Peyer's patch (tissue), 4 donors: Measurements from ENCODE around the gene FOXA3. TPM values are rescaled to one million over a fixed set of nuclear protein-coding genes. Genes with fewer than 3 reads are reported as not detected.
"Not testable (repeated sequence)": the region's sequence is repeated elsewhere in the genome, so short reads cannot be mapped to it uniquely, and the experiment has no call there.

Source experiments
- DNase-seq, 3 donors: peaks; one replicate each; pipeline ENCODE4 v3.0.0-alpha.2; 2017 to 2019
- H3K27ac ChIP-seq, 4 donors: fragments of 200-600 bp; sonication (generic); one replicate each; pipeline ENCODE4 v1.5.1; 2016 to 2019
- H3K27me3 ChIP-seq, 2 donors: fragments of 200-600 bp; sonication (generic); one replicate each; pipeline ENCODE4 v1.5.1; 2019
- H3K36me3 ChIP-seq, 3 donors: fragments of 200-600 bp; sonication (generic); one replicate each; pipeline ENCODE4 v1.5.1; 2016 to 2019
- H3K4me1 ChIP-seq, 4 donors: fragments of 200-600 bp; sonication (generic); one replicate each; pipeline ENCODE4 v1.5.1; 2016 to 2019
- H3K4me3 ChIP-seq, 4 donors: fragments of 200-600 bp; sonication (generic); 1 replicate in 3 of 4; 2 replicates in 1 of 4; pipeline ENCODE4 v1.5.1; 2016 to 2019; ENCODE audit warnings: mild to moderate bottlenecking in 1 of 4
- H3K9me3 ChIP-seq, 4 donors: fragments of 200-600 bp; sonication (generic); one replicate each; pipeline ENCODE4 v1.5.1; 2016 to 2019; ENCODE audit warnings: mild to moderate bottlenecking in 1 of 4
- POLR2A ChIP-seq, 2 donors: fragments of 450-650 bp; IDR thresholded peaks; one replicate each; pipeline ENCODE4 v1.5.1; 2017; ENCODE audit warnings: antibody characterized with exemption in 2 of 2, mild to moderate bottlenecking in 2 of 2, moderate library complexity in 2 of 2
- total RNA-seq, 4 donors: library from RNA; depleted of rRNA; stranded (reverse); fragments of >200 nt; gene quantifications; one replicate each; pipeline ENCODE4 v1.1.0, GENCODE V29; 2016
- TF ChIP-seq, protein P1 (sequence below), 6 experiments: fragments of 450-650 bp in 4 of 6; fragments of 200-600 bp in 2 of 6; sonication (generic) in 1 of 6; IDR thresholded peaks; one replicate each; pipeline ENCODE4 v1.5.1; 2017 to 2019; ENCODE audit warnings: antibody characterized with exemption in 6 of 6, mild to moderate bottlenecking in 3 of 6, moderate library complexity in 1 of 6

FOXA3 gene
- total RNA-seq, 4 donors from 2014 or later: 9.1 to 17.0 (median 10.6) TPM

DNA sequence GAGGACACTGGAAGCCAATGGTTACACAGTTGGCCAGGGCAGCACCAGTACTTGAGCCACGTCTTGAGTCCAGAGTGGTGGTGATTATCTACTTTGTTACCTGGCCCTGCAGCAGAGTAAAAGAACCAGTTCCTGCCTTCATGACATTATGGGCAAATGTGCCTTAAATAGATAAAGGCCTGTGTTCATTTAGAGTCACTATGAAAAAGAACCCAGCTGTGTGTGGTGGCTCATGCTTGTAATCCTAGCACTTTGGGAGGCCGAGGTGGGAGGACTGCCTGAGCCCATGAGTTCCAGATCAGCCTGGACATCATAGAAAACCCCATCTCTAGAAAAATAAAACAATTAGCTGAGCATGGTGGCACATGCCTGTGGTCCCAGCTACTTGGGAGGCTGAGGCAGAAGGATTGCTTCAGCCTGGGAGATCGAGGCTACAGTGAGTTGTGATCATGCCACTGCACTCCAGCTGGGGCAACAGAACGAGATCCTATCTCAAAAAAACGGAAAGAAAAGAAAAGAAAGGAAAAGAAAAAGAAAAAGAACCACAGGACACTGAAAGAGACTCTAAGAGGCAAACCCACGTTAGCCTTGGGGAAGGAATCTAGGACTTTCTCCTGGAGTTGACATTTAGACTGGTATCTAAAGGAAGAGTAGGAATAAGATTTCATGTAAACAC is 25.2 kb downstream of the FOXA3 start:
- Histone ChIP-seq H3K9me3 (no peaks in the 10 kb centered on the region), H3K27me3 (no peaks in the 10 kb centered on the region), H3K4me3 (no peak overlapping the region), H3K27ac (no peak overlapping the region), H3K36me3 (peaks cover 0 to 3% (median 0%) of the 10 kb centered on the region in 3 donors), H3K4me1 (peaks cover 4 to 15% (median 10%) of the 10 kb centered on the region in 4 donors)
- no peak for DNase-seq
- TF ChIP-seq, protein P1, sequence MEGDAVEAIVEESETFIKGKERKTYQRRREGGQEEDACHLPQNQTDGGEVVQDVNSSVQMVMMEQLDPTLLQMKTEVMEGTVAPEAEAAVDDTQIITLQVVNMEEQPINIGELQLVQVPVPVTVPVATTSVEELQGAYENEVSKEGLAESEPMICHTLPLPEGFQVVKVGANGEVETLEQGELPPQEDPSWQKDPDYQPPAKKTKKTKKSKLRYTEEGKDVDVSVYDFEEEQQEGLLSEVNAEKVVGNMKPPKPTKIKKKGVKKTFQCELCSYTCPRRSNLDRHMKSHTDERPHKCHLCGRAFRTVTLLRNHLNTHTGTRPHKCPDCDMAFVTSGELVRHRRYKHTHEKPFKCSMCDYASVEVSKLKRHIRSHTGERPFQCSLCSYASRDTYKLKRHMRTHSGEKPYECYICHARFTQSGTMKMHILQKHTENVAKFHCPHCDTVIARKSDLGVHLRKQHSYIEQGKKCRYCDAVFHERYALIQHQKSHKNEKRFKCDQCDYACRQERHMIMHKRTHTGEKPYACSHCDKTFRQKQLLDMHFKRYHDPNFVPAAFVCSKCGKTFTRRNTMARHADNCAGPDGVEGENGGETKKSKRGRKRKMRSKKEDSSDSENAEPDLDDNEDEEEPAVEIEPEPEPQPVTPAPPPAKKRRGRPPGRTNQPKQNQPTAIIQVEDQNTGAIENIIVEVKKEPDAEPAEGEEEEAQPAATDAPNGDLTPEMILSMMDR (IDR thresholded peaks at IDR 0.05): no peak
- no peak for TF ChIP-seq POLR2A (IDR thresholded peaks at IDR 0.05)

DNA sequence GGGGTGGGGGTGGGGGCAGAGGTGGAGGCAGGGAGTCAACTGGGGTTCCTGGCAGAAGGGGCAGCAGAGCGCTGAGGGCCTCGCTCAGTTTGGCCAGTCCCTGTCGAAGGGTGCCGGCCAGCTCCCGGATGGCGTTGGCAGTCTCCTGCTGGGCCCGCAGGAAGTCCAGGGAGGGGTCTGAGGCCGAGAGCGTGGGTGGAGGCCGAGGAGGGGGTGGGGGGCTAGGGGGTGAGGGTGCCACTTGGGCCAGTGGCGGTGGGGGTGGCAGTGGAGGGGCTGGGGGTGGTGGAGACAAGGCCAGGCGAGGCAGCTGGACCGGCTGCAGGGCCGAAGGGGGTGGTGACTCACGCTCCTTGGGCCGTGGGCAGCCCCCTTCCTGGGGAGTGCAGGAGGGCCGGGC is 26.8 kb downstream of the FOXA3 start:
- H3K4me1 ChIP-seq: peaks cover 0 to 4% (median 2%) of the 10 kb centered on the region in 4 donors
- DNase-seq: no peak
- no peak for TF ChIP-seq POLR2A (IDR thresholded peaks at IDR 0.05)
- TF ChIP-seq, protein P1 (IDR thresholded peaks at IDR 0.05): no peak

DNA sequence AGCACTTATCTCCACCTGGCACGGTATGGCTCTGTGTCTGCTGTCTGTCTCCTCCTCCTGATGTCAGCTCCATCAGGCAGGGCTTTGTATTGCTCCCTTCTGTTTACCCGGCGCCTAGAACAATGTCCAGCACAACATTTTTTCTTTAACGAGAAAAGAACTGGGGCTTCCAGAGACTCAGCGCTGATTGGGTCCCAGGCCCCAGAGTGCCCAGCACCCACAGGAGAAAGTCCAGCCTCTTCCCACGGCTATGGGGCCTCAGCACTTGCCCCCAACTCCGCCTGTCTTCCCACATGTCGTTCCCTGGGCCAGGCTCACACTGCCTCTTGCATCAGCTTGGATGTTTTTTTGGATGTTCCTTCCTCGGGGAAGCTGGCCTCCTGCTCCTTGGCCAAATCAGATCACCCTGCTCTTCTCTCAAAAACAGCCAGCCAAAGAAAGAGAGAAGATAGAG is 31.4 kb downstream of the FOXA3 start:
- peaks cover 0 to 24% (median 0%) of the 10 kb centered on the region in 3 donors for H3K36me3 ChIP-seq
- H3K4me1 ChIP-seq: no peaks in the 10 kb centered on the region
- H3K4me3 ChIP-seq: no peak overlapping the region
- no peaks in the 10 kb centered on the region for H3K27me3 ChIP-seq
- no peak overlapping the region for H3K27ac ChIP-seq
- no peak for TF ChIP-seq POLR2A (IDR thresholded peaks at IDR 0.05)
- TF ChIP-seq, protein P1 (IDR thresholded peaks at IDR 0.05): no peak
- DNase-seq: no peak
- H3K9me3 ChIP-seq: no peaks in the 10 kb centered on the region

More for the DNA sequence above, 26.8 kb downstream of the FOXA3 start:
- no peak overlapping the region for H3K4me3 ChIP-seq
- no peaks in the 10 kb centered on the region for H3K9me3 ChIP-seq
- H3K36me3 ChIP-seq: peaks cover 0 to 5% (median 0%) of the 10 kb centered on the region in 3 donors
- H3K27ac ChIP-seq: no peak overlapping the region
- H3K27me3 ChIP-seq: no peaks in the 10 kb centered on the region

DNA sequence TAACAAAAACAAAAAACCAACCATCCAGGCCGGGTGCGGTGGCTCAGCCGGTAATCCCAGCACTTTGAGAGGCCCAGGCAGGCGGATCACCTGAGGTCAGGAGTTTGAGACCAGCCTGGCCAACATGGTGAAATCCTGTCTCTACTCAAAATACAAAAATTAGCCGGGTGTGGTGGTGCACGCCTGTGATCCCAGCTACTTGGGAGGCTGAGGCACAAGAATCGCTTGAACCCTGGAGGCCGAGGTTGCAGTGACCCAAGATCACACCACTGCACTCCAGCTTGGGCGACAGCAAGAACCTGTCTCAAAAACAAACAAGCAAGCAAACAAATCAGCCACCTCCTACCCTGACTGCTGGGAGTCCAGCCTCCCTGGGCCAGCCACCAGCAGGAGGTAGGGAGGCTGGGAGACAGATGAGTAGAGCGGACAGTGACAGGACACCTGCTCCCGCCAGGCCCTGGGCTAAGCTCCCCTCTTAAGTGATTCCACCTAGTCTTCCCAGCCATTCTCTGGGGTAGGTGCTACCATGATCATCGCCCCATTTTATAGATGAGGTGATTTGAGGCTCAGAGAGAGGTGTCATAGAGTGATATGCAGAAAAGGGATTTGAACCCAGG is 32.0 kb downstream of the FOXA3 start:
- peaks cover 0 to 24% (median 0%) of the 10 kb centered on the region in 3 donors for H3K36me3 ChIP-seq
- not testable (repeated sequence) for H3K27me3 ChIP-seq, DNase-seq, H3K4me1 ChIP-seq, H3K27ac ChIP-seq, H3K4me3 ChIP-seq, H3K9me3 ChIP-seq

DNA sequence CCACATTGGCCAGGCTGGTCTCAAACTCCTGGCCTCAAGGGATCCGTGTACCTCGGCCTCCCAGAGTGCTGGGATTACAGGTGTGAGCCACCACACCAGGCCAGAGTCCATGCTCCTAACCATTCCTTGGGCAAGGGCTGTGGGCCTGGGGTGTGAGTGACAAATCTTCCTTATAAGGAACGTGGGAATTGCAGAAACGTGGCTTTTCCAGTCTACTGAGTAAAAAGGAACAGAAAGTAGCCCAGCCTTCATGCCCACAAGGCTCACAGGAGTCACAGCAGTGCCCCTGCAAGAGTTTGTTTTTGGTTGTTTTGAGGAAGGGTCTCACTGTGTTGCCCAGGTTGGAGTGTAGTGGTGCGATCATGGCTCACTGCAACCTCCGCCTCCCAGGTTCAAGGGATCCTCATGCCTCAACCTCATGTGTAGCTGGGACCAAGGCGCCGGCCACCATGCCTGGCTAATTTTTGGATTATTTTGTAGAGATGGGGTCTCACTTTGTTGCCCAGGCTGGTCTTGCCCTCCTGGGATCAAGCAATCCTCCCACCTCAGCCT is 33.2 kb downstream of the FOXA3 start:
- TF ChIP-seq POLR2A (IDR thresholded peaks at IDR 0.05): no peak
- TF ChIP-seq, protein P1 (IDR thresholded peaks at IDR 0.05): no peak
- Histone ChIP-seq H3K27ac (no peak overlapping the region), H3K4me1 (peaks cover 0 to 12% (median 5%) of the 10 kb centered on the region in 4 donors), H3K9me3 (no peaks in the 10 kb centered on the region), H3K36me3 (peaks cover 0 to 24% (median 0%) of the 10 kb centered on the region in 3 donors), H3K27me3 (no peaks in the 10 kb centered on the region), H3K4me3 (no peak overlapping the region)
- no peak for DNase-seq

DNA sequence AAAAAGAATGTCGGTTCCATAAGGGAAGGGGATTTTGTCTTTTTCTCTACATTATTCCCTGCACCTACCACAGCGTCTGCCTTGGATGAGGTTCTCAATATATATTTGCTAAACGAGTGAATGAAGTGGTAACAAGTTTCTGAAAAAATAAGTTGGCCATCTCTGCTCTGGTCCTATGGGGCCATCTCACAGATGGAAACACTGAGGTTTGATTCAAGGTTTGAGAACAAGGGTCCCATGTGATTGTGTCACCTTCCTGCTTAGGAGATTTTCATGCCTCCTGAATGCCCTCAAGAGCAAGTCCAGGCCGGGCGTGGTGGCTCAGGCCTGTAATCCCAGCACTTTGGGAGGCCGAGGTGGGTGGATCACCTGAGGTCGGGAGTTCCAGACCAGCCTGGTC is 35.1 kb downstream of the FOXA3 start:
- no peak overlapping the region for H3K4me3 ChIP-seq
- no peak overlapping the region for H3K27ac ChIP-seq
- no peaks in the 10 kb centered on the region for H3K27me3 ChIP-seq
- no peaks in the 10 kb centered on the region for H3K9me3 ChIP-seq
- TF ChIP-seq POLR2A (IDR thresholded peaks at IDR 0.05): no peak
- TF ChIP-seq, protein P1 (IDR thresholded peaks at IDR 0.05): no peak
- H3K36me3 ChIP-seq: peaks cover 0 to 24% (median 0%) of the 10 kb centered on the region in 3 donors
- peaks cover 0 to 17% (median 8%) of the 10 kb centered on the region in 4 donors for H3K4me1 ChIP-seq
- no peak for DNase-seq
